IMR-90 (cell line): ENCODE data around the gene ITGA1. TPM values are rescaled to one million over a fixed set of nuclear protein-coding genes. Genes with fewer than 3 reads are reported as not detected.
A peak's percentile ranks its signal among the peaks of the same experiment; 100 is the strongest.

Source experiments
- ATAC-seq: fragments of 200-7000 bp; cut with Tn5 transposase; 2 replicates; pipeline ENCODE4 v1.9.1; 2020; ENCODE audit warnings: low read depth, mild to moderate bottlenecking, moderate library complexity
- BruUV-seq: library from RNA; stranded (reverse); fragments of 400-500 nt; replicated peaks from 2 replicates; lab custom pipeline; 2021; lab: Mats Ljungman, UMichigan
- CTCF ChIA-PET: fragments of 300-600 bp; formaldehyde crosslinking; extraction: SDS; loops from one replicate; lab custom pipeline; 2021; ENCODE audit warnings: antibody characterized with exemption; lab: Yijun Ruan, JAX
- POLR2A ChIA-PET: fragments of 300-600 bp; sonication (Branson Sonifier 250); formaldehyde crosslinking; loops from one replicate; lab custom pipeline; 2022; ENCODE audit warnings: antibody characterized with exemption; ENCODE audit not compliant: unreplicated experiment; lab: Charles Lee
- DNase-seq: peaks from one replicate; pipeline ENCODE4 v3.0.0; 2013
- H2AFZ ChIP-seq: replicated peaks from 2 replicates; pipeline ENCODE3; 2013; ENCODE audit warnings: low read length, mild to moderate bottlenecking; ENCODE audit not compliant: poor library complexity
- H2AK5ac ChIP-seq: 2 replicates; pipeline ENCODE4 v1.6.1; 2013; ENCODE audit warnings: low read depth, low read length, inconsistent platforms
- H2AK9ac ChIP-seq: replicated peaks from 2 replicates; pipeline ENCODE3; 2013; ENCODE audit warnings: mild to moderate bottlenecking, low read depth, low read length, moderate library complexity; ENCODE audit not compliant: poor library complexity
- H2BK120ac ChIP-seq: 2 replicates; pipeline ENCODE4 v1.6.1; 2013; ENCODE audit warnings: low read depth, low read length, inconsistent platforms
- H2BK15ac ChIP-seq: 3 replicates; pipeline ENCODE4 v1.6.1; 2013; ENCODE audit warnings: low read depth, low read length, inconsistent platforms
- H2BK20ac ChIP-seq: 2 replicates; pipeline ENCODE4 v1.6.1; 2013; ENCODE audit warnings: low read depth, mild to moderate bottlenecking, inconsistent platforms, low read length, moderate library complexity
- H2BK5ac ChIP-seq: 2 replicates; pipeline ENCODE4 v1.6.1; 2013; ENCODE audit warnings: mild to moderate bottlenecking, low read depth, low read length, inconsistent platforms; ENCODE audit not compliant: poor library complexity, severe bottlenecking
- H3K14ac ChIP-seq: replicated peaks from 2 replicates; pipeline ENCODE4 v1.6.1; 2013; ENCODE audit warnings: low read depth, low read length, inconsistent platforms
- H3K18ac ChIP-seq: 2 replicates; pipeline ENCODE4 v1.6.1; 2013; ENCODE audit warnings: low read depth, low read length, control low read depth
- H3K23ac ChIP-seq: 2 replicates; pipeline ENCODE4 v1.6.1; 2013; ENCODE audit warnings: low read depth, low read length, inconsistent platforms
- H3K27ac ChIP-seq: 2 replicates; pipeline ENCODE4 v1.5.1; 2013; ENCODE audit warnings: mild to moderate bottlenecking, control low read depth, low read length; ENCODE audit not compliant: insufficient read depth
- H3K27me3 ChIP-seq: 2 replicates; pipeline ENCODE4 v1.6.1; 2013; ENCODE audit warnings: low read length; ENCODE audit not compliant: control insufficient read depth, insufficient read depth
- H3K36me3 ChIP-seq: 2 replicates; pipeline ENCODE4 v1.6.1; 2013; ENCODE audit warnings: low read length, mixed read lengths; ENCODE audit not compliant: control insufficient read depth, insufficient read depth
- H3K4ac ChIP-seq: 2 replicates; pipeline ENCODE4 v1.6.1; 2013; ENCODE audit warnings: low read depth, low read length, inconsistent platforms
- H3K4me1 ChIP-seq: 2 replicates; pipeline ENCODE4 v1.6.1; 2013; ENCODE audit warnings: low read length, mixed read lengths; ENCODE audit not compliant: control insufficient read depth, insufficient read depth
- H3K4me2 ChIP-seq: 2 replicates; pipeline ENCODE4 v1.6.1; 2013; ENCODE audit warnings: low read depth, mild to moderate bottlenecking, control low read depth, low read length, moderate library complexity
- H3K4me3 ChIP-seq: 2 replicates; pipeline ENCODE4 v1.5.1; 2013; ENCODE audit warnings: low read depth, mild to moderate bottlenecking, control low read depth, low read length, moderate library complexity; ENCODE audit not compliant: insufficient read depth
- H3K56ac ChIP-seq: 2 replicates; pipeline ENCODE4 v1.6.1; 2013; ENCODE audit warnings: low read length, inconsistent platforms; ENCODE audit not compliant: insufficient read depth; ENCODE audit errors: extremely low read depth
- H3K79me1 ChIP-seq, 2 experiments: 2 replicates each; pipeline ENCODE4 v1.6.1; 2013; ENCODE audit warnings: low read length in 2 of 2, inconsistent platforms in 1 of 2, low read depth in 1 of 2
- H3K9ac ChIP-seq: 2 replicates; pipeline ENCODE4 v1.6.1; 2013; ENCODE audit warnings: low read depth, low read length, control low read depth
- H3K9me1 ChIP-seq: 2 replicates; pipeline ENCODE4 v1.6.1; 2013; ENCODE audit warnings: low read length, inconsistent platforms; ENCODE audit not compliant: insufficient read depth
- H3K9me3 ChIP-seq: 2 replicates; pipeline ENCODE4 v1.6.1; 2013; ENCODE audit warnings: low read length; ENCODE audit not compliant: control insufficient read depth, insufficient read depth
- H4K20me1 ChIP-seq: 2 replicates; pipeline ENCODE4 v1.6.1; 2013; ENCODE audit warnings: low read length, inconsistent platforms; ENCODE audit not compliant: insufficient read depth
- H4K5ac ChIP-seq: 2 replicates; pipeline ENCODE4 v1.6.1; 2013; ENCODE audit warnings: mild to moderate bottlenecking, low read depth, low read length, control low read depth
- H4K8ac ChIP-seq, 2 experiments: 2 replicates each; pipeline ENCODE4 v1.6.1; 2013; ENCODE audit warnings: low read depth in 2 of 2, low read length in 2 of 2, control low read depth in 1 of 2, inconsistent platforms in 1 of 2
- H4K91ac ChIP-seq: 2 replicates; pipeline ENCODE4 v1.6.1; 2013; ENCODE audit warnings: low read depth, low read length, inconsistent platforms; ENCODE audit not compliant: insufficient read depth
- BHLHE40 ChIP-seq: fragments of 150-350 bp; IDR thresholded peaks from 2 replicates; pipeline ENCODE4 v1.6.1; 2016; ENCODE audit warnings: mild to moderate bottlenecking, low read depth, low read length
- CEBPB ChIP-seq: IDR thresholded peaks from 2 replicates; pipeline ENCODE4 v1.6.1; 2012; ENCODE audit warnings: low read depth, low read length, improper control_type of control experiment
- CHD1 ChIP-seq: IDR thresholded peaks from 2 replicates; pipeline ENCODE4 v1.6.1; 2012; ENCODE audit warnings: low read depth, low read length, improper control_type of control experiment
- CTCF ChIP-seq: conservative IDR thresholded peaks from 2 replicates; pipeline ENCODE4 v1.5.1; 2012; ENCODE audit warnings: mild to moderate bottlenecking, low read depth, low read length, improper control_type of control experiment
- ELK1 ChIP-seq: fragments of 150-350 bp; IDR thresholded peaks from 2 replicates; pipeline ENCODE4 v1.6.1; 2016; ENCODE audit warnings: low read depth, mild to moderate bottlenecking, low read length, moderate library complexity, borderline replicate concordance
- FOS ChIP-seq: fragments of 150-350 bp; IDR thresholded peaks from 2 replicates; pipeline ENCODE4 v1.6.1; 2016; ENCODE audit warnings: low read depth, low read length
- MAFK ChIP-seq: IDR thresholded peaks from 2 replicates; pipeline ENCODE4 v1.6.1; 2012; ENCODE audit warnings: low read depth, low read length, improper control_type of control experiment
- MAZ ChIP-seq: IDR thresholded peaks from 2 replicates; pipeline ENCODE4 v1.6.1; 2012; ENCODE audit warnings: low read depth, mild to moderate bottlenecking, low read length, improper control_type of control experiment, moderate library complexity, borderline replicate concordance
- MXI1 ChIP-seq: IDR thresholded peaks from 2 replicates; pipeline ENCODE4 v1.6.1; 2012; ENCODE audit warnings: low read depth, mild to moderate bottlenecking, low read length, moderate library complexity, borderline replicate concordance
- NFE2L2 ChIP-seq: fragments of 150-350 bp; IDR thresholded peaks from 2 replicates; pipeline ENCODE4 v1.6.1; 2016; ENCODE audit warnings: low read depth, mild to moderate bottlenecking, low read length
- POLR2A ChIP-seq: IDR thresholded peaks from 2 replicates; pipeline ENCODE4 v1.6.1; 2012; ENCODE audit warnings: mild to moderate bottlenecking, low read depth, low read length
- RAD21 ChIP-seq: IDR thresholded peaks from 2 replicates; pipeline ENCODE4 v1.6.1; 2012; ENCODE audit warnings: low read length, improper control_type of control experiment
- RCOR1 ChIP-seq: IDR thresholded peaks from 2 replicates; pipeline ENCODE4 v1.6.1; 2012; ENCODE audit warnings: mild to moderate bottlenecking, low read length, improper control_type of control experiment; ENCODE audit not compliant: insufficient replicate concordance
- RFX5 ChIP-seq: IDR thresholded peaks from 2 replicates; pipeline ENCODE4 v1.8.0; 2012; ENCODE audit warnings: low read depth, mild to moderate bottlenecking, low read length, moderate library complexity
- SMC3 ChIP-seq: fragments of 150-350 bp; IDR thresholded peaks from 2 replicates; pipeline ENCODE4 v1.6.1; 2016; ENCODE audit warnings: low read depth, mild to moderate bottlenecking, antibody characterized with exemption, low read length, moderate library complexity
- USF2 ChIP-seq: fragments of 150-350 bp; IDR thresholded peaks from 2 replicates; pipeline ENCODE4 v1.6.1; 2017; ENCODE audit warnings: mild to moderate bottlenecking, antibody characterized with exemption, low read length, low read depth
- WGBS, 2 experiments: methylation state at CpG; one replicate each; pipeline versions ENCODE4 v1.1.5 to v1.1.7; 2013; ENCODE audit warnings: missing lambda C conversion rate in 2 of 2; ENCODE audit not compliant: insufficient read length in 1 of 2; ENCODE audit errors: extremely low coverage in 2 of 2; 5-methylcytosine and 5-hydroxymethylcytosine counted together
- dilution Hi-C: fragments of 300-500 bp; cut with HindIII; formaldehyde crosslinking; loops from one replicate; pipeline ENCODE4 v1.14.3; 2018; ENCODE audit warnings: low sequenced_read_pairs; ENCODE audit not compliant: unreplicated experiment
- in situ Hi-C: fragments of 300-500 bp; cut with MboI; formaldehyde crosslinking; loops from 3 replicates; pipeline ENCODE4 v1.14.3; 2019; ENCODE audit warnings: low sequenced_read_pairs, inconsistent platforms, mixed read lengths
- intact Hi-C: fragments of 100-400 bp; cut with micrococcal nuclease; formaldehyde crosslinking; loops from 2 replicates; pipeline ENCODE4 v1.10.0; 2022
- polyA plus RNA-seq, 3 experiments: library from polyadenylated mRNA; depleted of rRNA; stranded (reverse); fragments of >200 nt; gene quantifications; 2 replicates each; pipeline ENCODE4 v1.2.3, GENCODE V29; 2012; ENCODE audit warnings: low replicate concordance in 1 of 3
- total RNA-seq: library from RNA; depleted of rRNA; stranded (reverse); fragments of >200 nt; gene quantifications from 2 replicates; pipeline ENCODE4 v1.2.3, GENCODE V29; 2012

The ITGA1 gene
- total and polyA plus RNA-seq, 2 of the 4 experiments (the other 2 are of a cell fraction), result 22.3 to 95.2 TPM

DNA sequence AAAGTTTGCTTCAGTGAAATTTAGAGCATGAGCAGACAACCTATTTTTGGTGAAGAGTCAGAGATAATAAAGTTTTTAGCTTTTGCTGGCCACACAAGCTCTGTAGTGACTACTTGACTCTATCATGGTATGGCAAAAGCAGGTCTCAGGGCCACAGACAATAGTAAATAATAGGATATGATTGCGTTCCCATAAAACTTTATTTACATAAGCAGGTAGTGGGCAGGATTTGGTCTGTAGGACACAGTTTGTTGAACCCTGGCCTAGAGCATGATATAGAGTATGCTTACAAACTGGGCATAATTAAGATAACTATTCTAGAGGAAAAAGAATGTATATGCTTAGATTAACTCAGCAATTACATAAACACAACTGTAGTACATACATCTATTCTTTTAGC is 30.1 kb downstream of the ITGA1 start:
- Histone ChIP-seq H3K9me3 (no peaks in the 10 kb centered on the region), H3K4ac (no peak overlapping the region), H4K8ac (no peak overlapping the region), H2BK15ac (no peak overlapping the region), H4K20me1 (0 out of 2 replicates have a peak, but pooled peaks cover 6% of the 10 kb centered on the region), H4K5ac (no peak overlapping the region), H3K18ac (peak overlapping the region; percentile 8; the same call in 1 of the 2 replicates), H3K14ac (no peak overlapping the region), H2BK5ac (no peak overlapping the region), H3K4me1 (peaks cover 6% of the 10 kb centered on the region), H2BK120ac (no peak overlapping the region), H3K79me1 (peaks cover 6 to 66% of the 10 kb centered on the region in 2 experiments), H2AK5ac (no peak overlapping the region), H3K27ac (no peak overlapping the region), H4K91ac (no peak overlapping the region), H2BK20ac (no peak overlapping the region), H2AK9ac (no peak overlapping the region), H3K4me3 (no peak overlapping the region), H3K4me2 (no peak overlapping the region), H3K9me1 (peaks cover 6% of the 10 kb centered on the region; the same call in 1 of the 2 replicates), H3K27me3 (no peaks in the 10 kb centered on the region), H3K36me3 (no peaks in the 10 kb centered on the region), H3K9ac (no peak overlapping the region), H3K56ac (no peak overlapping the region), H2AFZ (no peak overlapping the region), H3K23ac (no peak overlapping the region)
- WGBS, 2 experiments, result no CpG with 5 or more reads among the region's 1 CpG
- dilution Hi-C loops (no loop called here), in situ Hi-C loops (no loop called here), intact Hi-C loops (no loop called here)
- POLR2A ChIA-PET, result no interaction called here
- no TSS peak for BruUV-seq
- CTCF ChIA-PET, result no interaction called here
- ATAC-seq, result no peak
- no peak for TF ChIP-seq MAZ
- TF ChIP-seq BHLHE40, result no peak
- TF ChIP-seq MAFK, result no peak
- no peak for TF ChIP-seq RCOR1
- TF ChIP-seq CHD1, result no peak
- TF ChIP-seq NFE2L2, result no peak
- TF ChIP-seq USF2, result no peak
- TF ChIP-seq CTCF, result no peak
- TF ChIP-seq POLR2A, result no peak
- TF ChIP-seq MXI1, result no peak
- no peak for TF ChIP-seq RFX5
- no peak for TF ChIP-seq SMC3
- no peak for TF ChIP-seq FOS
- TF ChIP-seq RAD21, result no peak
- TF ChIP-seq CEBPB, result no peak
- no peak for TF ChIP-seq ELK1
- no peak for DNase-seq
